Measurements from ENCODE around the gene UPK3A.

The UPK3A gene

GRCh38 chr22:45239681-45240051, 45.1 kb upstream of the UPK3A start:
- H3K27ac ChIP-seq = peak overlapping the region; percentile 89
- TF ChIP-seq ZFX (IDR thresholded peaks at IDR 0.05) (no peak), CTCF (conservative IDR thresholded peaks at IDR 0.05) (no peak)

GRCh38 chr22:45240104-45240809, 44.5 kb upstream of the UPK3A start:
- H3K27ac ChIP-seq = peak overlapping the region; percentile 89
- peak; percentile 36; the same call in 1 of the 2 replicates for TF ChIP-seq ZFX (IDR thresholded peaks at IDR 0.05)
- no peak for TF ChIP-seq CTCF (conservative IDR thresholded peaks at IDR 0.05)

GRCh38 chr22:45240810-45241631, 43.7 kb upstream of the UPK3A start, which contains the start of gene KIAA0930:
KIAA0930 (minus strand) TSS chr22:45240894; CDS start chr22:45240703, 191 bp downstream.
- H3K27ac ChIP-seq = peak within 1 kb of the TSS; percentile 89
- no peak for TF ChIP-seq CTCF (conservative IDR thresholded peaks at IDR 0.05)
- no peak for TF ChIP-seq ZFX (IDR thresholded peaks at IDR 0.05)

GRCh38 chr22:45242778-45243191, 42.0 kb upstream of the UPK3A start:
- H3K27ac ChIP-seq = peak overlapping the region; percentile 10; the same call in 1 of the 2 replicates
- no peak for TF ChIP-seq CTCF (conservative IDR thresholded peaks at IDR 0.05)
- TF ChIP-seq ZFX (IDR thresholded peaks at IDR 0.05) = no peak

- TF ChIP-seq CTCF (conservative IDR thresholded peaks at IDR 0.05) (no peak), ZFX (IDR thresholded peaks at IDR 0.05) (no peak)
- no peak overlapping the region for H3K27ac ChIP-seq
These were observed 39.8 kb upstream of the UPK3A start for GRCh38 chr22:45244916-45245315.

GRCh38 chr22:45246060-45246985, 38.4 kb upstream of the UPK3A start:
- H3K27ac ChIP-seq = no peak overlapping the region
- TF ChIP-seq CTCF (conservative IDR thresholded peaks at IDR 0.05) (no peak), ZFX (IDR thresholded peaks at IDR 0.05) (no peak)
